Panc1 (cell line): Measurements from ENCODE around the gene CTNNA1. TPM values are rescaled to one million over a fixed set of nuclear protein-coding genes. Genes with fewer than 3 reads are reported as not detected.

Experiments used
- ATAC-seq: fragments of 200-7000 bp; cut with Tn5 transposase; 2 replicates; pipeline ENCODE4 v1.9.1; 2020; ENCODE audit warnings: mild to moderate bottlenecking, moderate library complexity
- BruUV-seq: library from RNA; stranded (reverse); fragments of 400-500 nt; replicated peaks from 2 replicates; lab custom pipeline; 2021; lab: Mats Ljungman, UMichigan
- CTCF ChIA-PET: fragments of 300-600 bp; sonication (Branson Sonifier 250); formaldehyde crosslinking; loops from one replicate; lab custom pipeline; 2022; ENCODE audit warnings: antibody characterized with exemption; lab: Charles Lee
- POLR2A ChIA-PET: fragments of 300-600 bp; sonication (Branson Sonifier 250); formaldehyde crosslinking; loops from one replicate; lab custom pipeline; 2022; ENCODE audit warnings: antibody characterized with exemption; lab: Charles Lee
- DNase-seq: peaks from one replicate; pipeline ENCODE4 v3.0.0-alpha.2; 2010; ENCODE audit warnings: low read depth, low spot score
- H3K27ac ChIP-seq: 2 replicates; pipeline ENCODE4 v1.5.1; 2011; ENCODE audit warnings: mild to moderate bottlenecking, low read length, inconsistent platforms
- H3K27me3 ChIP-seq: fragments of 200-500 bp; sonication (Bioruptor generic); 2 replicates; pipeline ENCODE4 v1.6.0; 2014; ENCODE audit warnings: low read length, inconsistent platforms; ENCODE audit not compliant: control insufficient read depth, insufficient read depth
- H3K36me3 ChIP-seq: fragments of 200-500 bp; sonication (Bioruptor generic); 2 replicates; pipeline ENCODE4 v1.5.1; 2014; ENCODE audit warnings: inconsistent platforms, mild to moderate bottlenecking, low read length, moderate library complexity; ENCODE audit not compliant: control insufficient read depth, insufficient read depth
- H3K4me1 ChIP-seq: 2 replicates; pipeline ENCODE4 v1.5.1; 2011; ENCODE audit warnings: inconsistent platforms, mild to moderate bottlenecking, low read length, moderate library complexity; ENCODE audit not compliant: control insufficient read depth, insufficient read depth
- H3K4me3 ChIP-seq, 2 experiments: 2 replicates each; pipeline ENCODE4 v1.5.1; 2011 to 2012; ENCODE audit warnings: low read depth in 2 of 2, low read length in 2 of 2, mild to moderate bottlenecking in 2 of 2, inconsistent platforms in 1 of 2, moderate library complexity in 1 of 2
- H3K9me3 ChIP-seq: fragments of 200-500 bp; sonication (Bioruptor generic); 2 replicates; pipeline ENCODE4 v1.5.1; 2014; ENCODE audit warnings: low read depth, mild to moderate bottlenecking, inconsistent platforms, low read length, moderate library complexity; ENCODE audit not compliant: control insufficient read depth, insufficient read depth
- POLR2AphosphoS5 ChIP-seq: IDR thresholded peaks from 2 replicates; pipeline ENCODE4 v1.6.1; 2012; ENCODE audit warnings: mild to moderate bottlenecking, low read depth, low read length, moderate library complexity
- SIN3A ChIP-seq: IDR thresholded peaks from 2 replicates; pipeline ENCODE4 v1.6.1; 2012; ENCODE audit warnings: low read depth, mild to moderate bottlenecking, low read length, moderate library complexity, borderline replicate concordance; ENCODE audit not compliant: insufficient read depth
- TCF7L2 ChIP-seq: IDR thresholded peaks from 2 replicates; pipeline ENCODE4 v1.6.1; 2011; ENCODE audit warnings: mild to moderate bottlenecking, low read depth, low read length, inconsistent platforms
- in situ Hi-C: cut with HindIII; loops from 2 replicates; pipeline ENCODE4 v1.10.0; 2016; ENCODE audit warnings: low sequenced_read_pairs, low pct_unique_long_range_greater_than_20kb
- intact Hi-C: fragments of 100-400 bp; cut with micrococcal nuclease; formaldehyde crosslinking; loops from one replicate; pipeline ENCODE4 v1.10.0; 2022; ENCODE audit not compliant: unreplicated experiment
- total RNA-seq: library from RNA; stranded (reverse); gene quantifications from one replicate; pipeline ENCODE4 v1.2.1, GENCODE V29; 2021; ENCODE audit not compliant: unreplicated experiment
- TF ChIP-seq, protein P1 (sequence below), 2 experiments: IDR thresholded peaks; 2 replicates each; pipeline ENCODE4 v1.6.1; 2011 to 2012; ENCODE audit warnings: low read depth in 2 of 2, control low read depth in 1 of 2, low read length in 1 of 2, mild to moderate bottlenecking in 1 of 2, moderate library complexity in 1 of 2; ENCODE audit not compliant: insufficient read depth in 1 of 2
- TF ChIP-seq, protein P2 (sequence below): fragments of 450-650 bp; IDR thresholded peaks from 2 replicates; pipeline ENCODE4 v1.5.1; 2017; ENCODE audit warnings: mild to moderate bottlenecking

CTNNA1 gene
- total RNA-seq, 1 experiment from 2014 or later = 298 TPM

DNA sequence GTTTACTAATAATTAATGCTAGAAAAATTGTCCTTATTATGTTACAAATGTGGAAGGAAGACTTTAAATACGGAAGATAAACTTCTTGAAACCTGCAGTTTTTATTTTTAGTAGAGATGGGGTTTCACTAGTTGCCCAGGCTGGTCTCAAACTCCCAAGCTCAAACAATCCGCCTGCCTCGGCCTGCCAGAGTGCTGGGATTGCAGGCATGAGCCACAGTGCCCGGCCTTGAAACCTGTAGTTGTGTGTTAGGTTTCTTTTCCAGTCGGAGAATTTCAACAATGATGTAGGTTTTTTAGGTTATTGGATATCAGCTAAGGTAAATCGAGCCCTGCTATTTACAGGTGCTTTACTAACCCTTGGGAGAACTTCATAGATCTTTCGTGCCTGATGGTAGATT, 30.8 kb downstream of the CTNNA1 start:
- no TSS peak for BruUV-seq
- DNase-seq (no peak), ATAC-seq (no peak)
- POLR2A ChIA-PET = no interaction called here
- H3K27ac ChIP-seq = no peak overlapping the region
- CTCF ChIA-PET = interaction anchor here (0.7 kb wide), 1 partner anchor 447 kb away, joined by 4 read pairs; no protein-coding TSS in a partner anchor
- no peaks in the 10 kb centered on the region for H3K9me3 ChIP-seq
- H3K4me3 ChIP-seq = no peak overlapping the region
- peaks cover 3% of the 10 kb centered on the region; the same call in 1 of the 2 replicates for H3K36me3 ChIP-seq
- H3K4me1 ChIP-seq = no peaks in the 10 kb centered on the region
- TF ChIP-seq, protein P1, sequence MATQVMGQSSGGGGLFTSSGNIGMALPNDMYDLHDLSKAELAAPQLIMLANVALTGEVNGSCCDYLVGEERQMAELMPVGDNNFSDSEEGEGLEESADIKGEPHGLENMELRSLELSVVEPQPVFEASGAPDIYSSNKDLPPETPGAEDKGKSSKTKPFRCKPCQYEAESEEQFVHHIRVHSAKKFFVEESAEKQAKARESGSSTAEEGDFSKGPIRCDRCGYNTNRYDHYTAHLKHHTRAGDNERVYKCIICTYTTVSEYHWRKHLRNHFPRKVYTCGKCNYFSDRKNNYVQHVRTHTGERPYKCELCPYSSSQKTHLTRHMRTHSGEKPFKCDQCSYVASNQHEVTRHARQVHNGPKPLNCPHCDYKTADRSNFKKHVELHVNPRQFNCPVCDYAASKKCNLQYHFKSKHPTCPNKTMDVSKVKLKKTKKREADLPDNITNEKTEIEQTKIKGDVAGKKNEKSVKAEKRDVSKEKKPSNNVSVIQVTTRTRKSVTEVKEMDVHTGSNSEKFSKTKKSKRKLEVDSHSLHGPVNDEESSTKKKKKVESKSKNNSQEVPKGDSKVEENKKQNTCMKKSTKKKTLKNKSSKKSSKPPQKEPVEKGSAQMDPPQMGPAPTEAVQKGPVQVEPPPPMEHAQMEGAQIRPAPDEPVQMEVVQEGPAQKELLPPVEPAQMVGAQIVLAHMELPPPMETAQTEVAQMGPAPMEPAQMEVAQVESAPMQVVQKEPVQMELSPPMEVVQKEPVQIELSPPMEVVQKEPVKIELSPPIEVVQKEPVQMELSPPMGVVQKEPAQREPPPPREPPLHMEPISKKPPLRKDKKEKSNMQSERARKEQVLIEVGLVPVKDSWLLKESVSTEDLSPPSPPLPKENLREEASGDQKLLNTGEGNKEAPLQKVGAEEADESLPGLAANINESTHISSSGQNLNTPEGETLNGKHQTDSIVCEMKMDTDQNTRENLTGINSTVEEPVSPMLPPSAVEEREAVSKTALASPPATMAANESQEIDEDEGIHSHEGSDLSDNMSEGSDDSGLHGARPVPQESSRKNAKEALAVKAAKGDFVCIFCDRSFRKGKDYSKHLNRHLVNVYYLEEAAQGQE (IDR thresholded peaks at IDR 0.05; ENCODE audit: insufficient read depth in 1 of 2, low read depth in 2 of 2, low read length in 1 of 2) = no peak
- TF ChIP-seq POLR2AphosphoS5 (no peak), SIN3A (no peak), TCF7L2 (no peak)
- TF ChIP-seq, protein P2, sequence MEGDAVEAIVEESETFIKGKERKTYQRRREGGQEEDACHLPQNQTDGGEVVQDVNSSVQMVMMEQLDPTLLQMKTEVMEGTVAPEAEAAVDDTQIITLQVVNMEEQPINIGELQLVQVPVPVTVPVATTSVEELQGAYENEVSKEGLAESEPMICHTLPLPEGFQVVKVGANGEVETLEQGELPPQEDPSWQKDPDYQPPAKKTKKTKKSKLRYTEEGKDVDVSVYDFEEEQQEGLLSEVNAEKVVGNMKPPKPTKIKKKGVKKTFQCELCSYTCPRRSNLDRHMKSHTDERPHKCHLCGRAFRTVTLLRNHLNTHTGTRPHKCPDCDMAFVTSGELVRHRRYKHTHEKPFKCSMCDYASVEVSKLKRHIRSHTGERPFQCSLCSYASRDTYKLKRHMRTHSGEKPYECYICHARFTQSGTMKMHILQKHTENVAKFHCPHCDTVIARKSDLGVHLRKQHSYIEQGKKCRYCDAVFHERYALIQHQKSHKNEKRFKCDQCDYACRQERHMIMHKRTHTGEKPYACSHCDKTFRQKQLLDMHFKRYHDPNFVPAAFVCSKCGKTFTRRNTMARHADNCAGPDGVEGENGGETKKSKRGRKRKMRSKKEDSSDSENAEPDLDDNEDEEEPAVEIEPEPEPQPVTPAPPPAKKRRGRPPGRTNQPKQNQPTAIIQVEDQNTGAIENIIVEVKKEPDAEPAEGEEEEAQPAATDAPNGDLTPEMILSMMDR = no peak
- intact Hi-C loops (no loop called here), in situ Hi-C loops (no loop called here)
- no peaks in the 10 kb centered on the region for H3K27me3 ChIP-seq

DNA sequence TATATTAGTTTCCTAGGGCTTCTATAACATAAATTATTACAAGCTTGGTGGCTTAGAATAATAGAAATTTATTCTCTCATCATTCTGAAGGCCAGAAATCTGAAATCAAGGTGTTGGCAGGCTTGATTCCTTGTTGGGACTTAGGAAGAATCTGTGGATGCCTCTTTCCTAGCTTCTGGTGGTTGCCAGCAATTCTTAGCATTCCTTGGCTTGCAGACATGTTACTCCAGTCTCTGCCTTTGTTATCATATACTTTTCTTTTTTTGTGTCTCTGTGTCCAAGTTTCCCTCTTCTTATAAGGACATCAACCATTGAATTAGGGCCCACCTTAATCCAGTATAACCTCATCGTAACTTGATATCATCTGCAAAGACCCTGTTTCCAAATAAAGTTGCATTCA, 31.4 kb downstream of the CTNNA1 start:
- H3K4me3 ChIP-seq = no peak overlapping the region
- POLR2A ChIA-PET = interaction anchor here (0.7 kb wide), 1 partner anchor 9 kb away, joined by 5 read pairs; no protein-coding TSS in a partner anchor
- DNase-seq (no peak), ATAC-seq (no peak)
- H3K9me3 ChIP-seq = no peaks in the 10 kb centered on the region
- H3K27ac ChIP-seq = no peak overlapping the region
- in situ Hi-C loops (no loop called here), intact Hi-C loops (no loop called here)
- TF ChIP-seq POLR2AphosphoS5 (no peak), TCF7L2 (no peak), SIN3A (no peak)
- TF ChIP-seq, protein P2 = no peak
- TF ChIP-seq, protein P1 (IDR thresholded peaks at IDR 0.05; ENCODE audit: insufficient read depth in 1 of 2, low read depth in 2 of 2, low read length in 1 of 2) = no peak
- no peaks in the 10 kb centered on the region for H3K27me3 ChIP-seq
- BruUV-seq = no TSS peak
- H3K4me1 ChIP-seq = no peaks in the 10 kb centered on the region
- H3K36me3 ChIP-seq = peaks cover 3% of the 10 kb centered on the region; the same call in 1 of the 2 replicates
- CTCF ChIA-PET = no interaction called here
